ENCODE measurements around the gene MEOX1. TPM values are rescaled to one million over a fixed set of nuclear protein-coding genes. Genes with fewer than 3 reads are reported as not detected.

MEOX1 gene
- total and polyA plus RNA-seq, 2 of the 8 experiments (the other 6 are each of a cell fraction or from before 2014, with no cell fraction given): not detected

- no peak for TF ChIP-seq CHD7 (IDR thresholded peaks at IDR 0.05; ENCODE audit: insufficient replicate concordance, low read length)
Observed at GRCh38 chr17:43648916-43649315, 12.8 kb downstream of the MEOX1 start (continued).
